Measurements from ENCODE around the gene BAG1. TPM values are rescaled to one million over a fixed set of nuclear protein-coding genes. Genes with fewer than 3 reads are reported as not detected.

The BAG1 gene
- total and polyA plus RNA-seq, 2 of the 13 experiments (the other 11 are each of a cell fraction or from before 2014, with no cell fraction given), result 23.1 to 59.5 TPM

DNA sequence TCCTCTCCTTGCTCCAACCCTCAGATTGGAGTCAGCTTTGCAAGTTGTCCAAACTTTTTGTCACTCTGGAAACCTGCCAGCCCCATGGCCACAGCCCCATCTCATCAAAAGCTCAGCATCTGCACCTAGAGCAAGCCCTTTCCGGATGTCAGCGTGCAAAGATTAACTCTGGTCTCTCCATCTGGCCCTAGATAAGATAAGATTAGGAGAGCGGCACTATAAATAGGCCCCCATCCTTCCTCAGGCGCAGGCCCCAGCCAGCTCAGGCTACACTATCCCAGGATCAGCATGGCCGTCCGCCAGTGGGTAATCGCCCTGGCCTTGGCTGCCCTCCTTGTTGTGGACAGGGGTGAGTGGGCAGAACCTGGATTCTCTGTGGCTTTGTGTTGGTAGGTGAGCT lies 24.6 kb downstream of the BAG1 start, which contains the start of gene SPINK4:
Gene SPINK4, plus strand, starts transcription at position 247 of the 400 bp plus-strand sequence. Its CDS starts 42 bp downstream, at position 289.
- ATAC-seq (peak; percentile 75), FAIRE-seq (no peak), DNase-seq (ENCODE audit: low spot score) (peak; percentile 28)
- H2AFZ ChIP-seq (ENCODE audit: low read length), result no peak within 1 kb of the TSS
- BruUV-seq (replicated peaks), result no TSS peak
- CTCF ChIA-PET (ENCODE audit: low intra/inter-chr PET ratio, low total read pairs), result no interaction called here
- H3K9ac ChIP-seq (ENCODE audit: insufficient read depth, low read depth, low read length), result no peak within 1 kb of the TSS
- 3% methylated on average over 7 of the region's 7 CpGs for WGBS (ENCODE audit: low lambda C conversion rate)
- H3K27ac ChIP-seq (ENCODE audit: extremely low read length, insufficient read depth, low read length), result no peak within 1 kb of the TSS
- no peaks in the 10 kb centered on the region for H3K9me3 ChIP-seq (ENCODE audit: low read length)
- in situ Hi-C loops (cut with HindIII; ENCODE audit: extremely low pct_ligation_motif_present, low pct_unique_long_range_greater_than_20kb), result no loop called here
- intact Hi-C loops (cut with micrococcal nuclease; ENCODE audit: unreplicated experiment), result no loop called here
- H3K36me3 ChIP-seq (replicated peaks in 1 of 2; ENCODE audit: control insufficient read depth in 1 of 2, insufficient read depth in 2 of 2, low read length in 2 of 2), result no peaks in the 10 kb centered on the region
- no peaks in the 10 kb centered on the region for H3K79me2 ChIP-seq (ENCODE audit: insufficient read depth, low read length)
- peak within 1 kb of the TSS; percentile 75 for H3K4me2 ChIP-seq (ENCODE audit: low read depth, low read length)
- peaks cover 44% of the 10 kb centered on the region for H3K4me1 ChIP-seq (ENCODE audit: insufficient read depth, low read length)
- no peaks in the 10 kb centered on the region for H4K20me1 ChIP-seq (ENCODE audit: insufficient read depth, low read length)
- peaks cover 0 to 2% of the 10 kb centered on the region in 2 experiments; a peak in 1 of 5 replicates for H3K27me3 ChIP-seq (ENCODE audit: control insufficient read depth in 1 of 2, insufficient read depth in 2 of 2, low read length in 2 of 2)
- POLR2A ChIA-PET, result interaction anchor here (1.0 kb wide), 1 partner anchor 9 kb away, joined by 3 read pairs; no protein-coding TSS in a partner anchor
- peak within 1 kb of the TSS in 2 of 3 experiments; percentile 29 to 41; a peak in 1 of 6 replicates for H3K4me3 ChIP-seq (replicated peaks in 1 of 3; ENCODE audit: insufficient read depth in 1 of 3, low read depth in 2 of 3, low read length in 3 of 3)
- TF ChIP-seq, protein P1, sequence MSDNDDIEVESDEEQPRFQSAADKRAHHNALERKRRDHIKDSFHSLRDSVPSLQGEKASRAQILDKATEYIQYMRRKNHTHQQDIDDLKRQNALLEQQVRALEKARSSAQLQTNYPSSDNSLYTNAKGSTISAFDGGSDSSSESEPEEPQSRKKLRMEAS (IDR thresholded peaks at IDR 0.05), result 0 out of 2 replicates have a peak, but pooled peaks have one; percentile 15
- no peak for TF ChIP-seq PRMT3 (CRISPR knock-in tag; IDR thresholded peaks at IDR 0.05; ENCODE audit: borderline replicate concordance, low read depth)
- no peak for TF ChIP-seq SKI (IDR thresholded peaks at IDR 0.05; ENCODE audit: partially characterized antibody)
- no peak for TF ChIP-seq NFIC (IDR thresholded peaks at IDR 0.05; ENCODE audit: low read length)
- TF ChIP-seq HDAC1 (CRISPR knock-in tag; IDR thresholded peaks at IDR 0.05), result 0 out of 2 replicates have a peak, but pooled peaks have one; percentile 38
- TF ChIP-seq HMGA1 (CRISPR knock-in tag; conservative IDR thresholded peaks at IDR 0.05), result no peak
- peak; percentile 32; the same call in 1 of the 2 replicates for TF ChIP-seq FOXP4 (CRISPR knock-in tag; IDR thresholded peaks at IDR 0.05)
- TF ChIP-seq MEF2D (CRISPR knock-in tag; IDR thresholded peaks at IDR 0.05), result peak; percentile 51; the same call in 1 of the 2 replicates
- TF ChIP-seq ZNF468 (CRISPR knock-in tag; IDR thresholded peaks at IDR 0.05), result no peak
- TF ChIP-seq STAT5B (CRISPR knock-in tag; IDR thresholded peaks at IDR 0.05), result no peak
- TF ChIP-seq ZNF543 (CRISPR knock-in tag; IDR thresholded peaks at IDR 0.05), result no peak
- TF ChIP-seq, protein P2, sequence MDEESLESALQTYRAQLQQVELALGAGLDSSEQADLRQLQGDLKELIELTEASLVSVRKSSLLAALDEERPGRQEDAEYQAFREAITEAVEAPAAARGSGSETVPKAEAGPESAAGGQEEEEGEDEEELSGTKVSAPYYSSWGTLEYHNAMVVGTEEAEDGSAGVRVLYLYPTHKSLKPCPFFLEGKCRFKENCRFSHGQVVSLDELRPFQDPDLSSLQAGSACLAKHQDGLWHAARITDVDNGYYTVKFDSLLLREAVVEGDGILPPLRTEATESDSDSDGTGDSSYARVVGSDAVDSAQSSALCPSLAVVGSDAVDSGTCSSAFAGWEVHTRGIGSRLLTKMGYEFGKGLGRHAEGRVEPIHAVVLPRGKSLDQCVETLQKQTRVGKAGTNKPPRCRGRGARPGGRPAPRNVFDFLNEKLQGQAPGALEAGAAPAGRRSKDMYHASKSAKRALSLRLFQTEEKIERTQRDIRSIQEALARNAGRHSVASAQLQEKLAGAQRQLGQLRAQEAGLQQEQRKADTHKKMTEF (CRISPR knock-in tag; IDR thresholded peaks at IDR 0.05), result no peak
- peak; percentile 32; the same call in 1 of the 2 replicates for TF ChIP-seq ZNF274 (CRISPR knock-in tag; IDR thresholded peaks at IDR 0.05)
- TF ChIP-seq ONECUT2 (CRISPR knock-in tag; IDR thresholded peaks at IDR 0.05), result no peak
- no peak for TF ChIP-seq FOXA1 (IDR thresholded peaks at IDR 0.05)
- 0 out of 2 replicates have a peak, but pooled peaks have one; percentile 18 for TF ChIP-seq FOXA1 (CRISPR knock-in tag; IDR thresholded peaks at IDR 0.05)
- TF ChIP-seq MTA1 (CRISPR knock-in tag; IDR thresholded peaks at IDR 0.05; ENCODE audit: borderline replicate concordance), result peak; percentile 44; the same call in 1 of the 2 replicates
- TF ChIP-seq HNF1B (CRISPR knock-in tag; IDR thresholded peaks at IDR 0.05), result 0 out of 2 replicates have a peak, but pooled peaks have one; percentile 36
- no peak for TF ChIP-seq LCORL (IDR thresholded peaks at IDR 0.05)
- no peak for TF ChIP-seq LCORL (CRISPR knock-in tag; IDR thresholded peaks at IDR 0.05)
- no peak for TF ChIP-seq ZNF784 (CRISPR knock-in tag; IDR thresholded peaks at IDR 0.05; ENCODE audit: borderline replicate concordance)

All from HepG2 (cell line).